ENCODE results near the gene CCNT2.

The CCNT2 gene

DNA sequence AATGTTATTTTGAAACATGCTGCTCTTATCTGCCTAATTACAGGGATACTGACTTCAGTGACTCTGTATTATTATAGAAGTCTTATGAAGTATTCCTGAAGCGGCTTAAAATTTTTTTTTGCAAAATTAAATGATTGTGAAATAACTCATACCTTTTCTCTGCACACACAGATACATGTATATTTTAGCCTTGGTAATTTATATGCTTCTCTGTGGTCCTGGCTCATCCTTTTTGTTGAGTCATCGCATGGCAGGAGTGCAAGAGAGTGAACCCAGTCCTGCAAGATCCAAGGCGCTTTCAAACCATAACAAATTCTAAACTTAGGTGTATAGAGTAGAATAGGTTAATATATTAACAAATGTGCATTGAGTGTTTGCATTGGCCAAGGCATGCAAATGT is 8.6 kb downstream of the CCNT2 start:
- H3K27ac ChIP-seq (ENCODE audit: low read length) = no peak overlapping the region
- H3K9me3 ChIP-seq (ENCODE audit: insufficient read depth, low read length, severe bottlenecking) = no peaks in the 10 kb centered on the region
- peaks cover 95% of the 10 kb centered on the region for H4K20me1 ChIP-seq (ENCODE audit: insufficient read depth, low read length)
- no peaks in the 10 kb centered on the region for H3K27me3 ChIP-seq (ENCODE audit: insufficient read depth, low read length, poor library complexity)
- DNase-seq (no peak), ATAC-seq (ENCODE audit: insufficient read depth, low read depth) (no peak)
- no peak for TF ChIP-seq EZH2 (IDR thresholded peaks at IDR 0.05; ENCODE audit: borderline replicate concordance, low read depth, low read length, severe bottlenecking)
- TF ChIP-seq, protein P1, sequence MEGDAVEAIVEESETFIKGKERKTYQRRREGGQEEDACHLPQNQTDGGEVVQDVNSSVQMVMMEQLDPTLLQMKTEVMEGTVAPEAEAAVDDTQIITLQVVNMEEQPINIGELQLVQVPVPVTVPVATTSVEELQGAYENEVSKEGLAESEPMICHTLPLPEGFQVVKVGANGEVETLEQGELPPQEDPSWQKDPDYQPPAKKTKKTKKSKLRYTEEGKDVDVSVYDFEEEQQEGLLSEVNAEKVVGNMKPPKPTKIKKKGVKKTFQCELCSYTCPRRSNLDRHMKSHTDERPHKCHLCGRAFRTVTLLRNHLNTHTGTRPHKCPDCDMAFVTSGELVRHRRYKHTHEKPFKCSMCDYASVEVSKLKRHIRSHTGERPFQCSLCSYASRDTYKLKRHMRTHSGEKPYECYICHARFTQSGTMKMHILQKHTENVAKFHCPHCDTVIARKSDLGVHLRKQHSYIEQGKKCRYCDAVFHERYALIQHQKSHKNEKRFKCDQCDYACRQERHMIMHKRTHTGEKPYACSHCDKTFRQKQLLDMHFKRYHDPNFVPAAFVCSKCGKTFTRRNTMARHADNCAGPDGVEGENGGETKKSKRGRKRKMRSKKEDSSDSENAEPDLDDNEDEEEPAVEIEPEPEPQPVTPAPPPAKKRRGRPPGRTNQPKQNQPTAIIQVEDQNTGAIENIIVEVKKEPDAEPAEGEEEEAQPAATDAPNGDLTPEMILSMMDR (IDR thresholded peaks at IDR 0.05; ENCODE audit: borderline replicate concordance, extremely low read depth, low read length, poor library complexity, severe bottlenecking) = no peak
- 0 out of 2 replicates have a peak overlapping the region, but pooled peaks have one; percentile 10 for H3K4me2 ChIP-seq (ENCODE audit: insufficient read depth, low read length)
- no peak overlapping the region for H2AFZ ChIP-seq (ENCODE audit: low read depth, low read length)
- H3K4me3 ChIP-seq (ENCODE audit: low read depth in 1 of 2, low read length in 2 of 2) = no peak overlapping the region
- peaks cover 100% of the 10 kb centered on the region for H3K79me2 ChIP-seq (ENCODE audit: insufficient read depth, low read length)
- H3K4me1 ChIP-seq (ENCODE audit: insufficient read depth, low read length) = peaks cover 38% of the 10 kb centered on the region
- peaks cover 59% of the 10 kb centered on the region for H3K36me3 ChIP-seq (ENCODE audit: insufficient read depth, low read length)
- H3K9ac ChIP-seq (ENCODE audit: low read depth, low read length) = no peak overlapping the region

DNA sequence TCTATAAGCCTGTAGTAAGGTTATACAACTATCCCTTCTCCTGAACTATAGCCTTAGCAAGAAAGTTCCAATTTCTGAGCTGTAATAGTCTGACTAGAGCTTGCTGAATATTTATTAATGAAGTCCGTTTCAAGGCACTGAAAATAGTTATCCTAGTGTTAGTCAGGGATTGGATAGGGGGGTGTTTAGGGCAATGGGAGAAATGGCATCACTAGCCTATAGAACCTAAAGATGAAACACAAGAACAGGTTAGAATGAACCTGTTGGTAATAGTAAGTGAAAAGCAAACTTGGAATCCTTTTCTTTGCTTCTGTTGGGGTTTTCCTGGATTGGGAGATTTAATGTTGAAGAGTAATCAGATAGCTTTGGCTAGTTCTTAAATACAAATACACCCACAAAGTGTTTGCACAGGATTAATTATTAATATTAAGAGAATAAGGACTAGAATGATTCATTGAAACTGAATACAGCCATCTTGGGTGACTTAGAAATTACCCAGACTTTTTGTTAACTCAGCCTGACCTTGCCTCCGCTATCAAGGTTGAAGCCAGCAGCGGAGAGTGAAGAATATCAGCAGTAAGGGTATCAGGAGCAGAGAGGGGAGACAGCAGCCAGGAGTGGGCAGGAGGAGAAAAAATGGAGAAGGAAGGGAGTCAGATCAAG is 14.4 kb downstream of the CCNT2 start:
- H3K4me2 ChIP-seq (ENCODE audit: insufficient read depth, low read length) = no peak overlapping the region
- peaks cover 100% of the 10 kb centered on the region for H3K79me2 ChIP-seq (ENCODE audit: insufficient read depth, low read length)
- no peak overlapping the region for H2AFZ ChIP-seq (ENCODE audit: low read depth, low read length)
- peaks cover 83% of the 10 kb centered on the region for H4K20me1 ChIP-seq (ENCODE audit: insufficient read depth, low read length)
- H3K27me3 ChIP-seq (ENCODE audit: insufficient read depth, low read length, poor library complexity) = no peaks in the 10 kb centered on the region
- H3K9me3 ChIP-seq (ENCODE audit: insufficient read depth, low read length, severe bottlenecking) = no peaks in the 10 kb centered on the region
- peaks cover 58% of the 10 kb centered on the region for H3K36me3 ChIP-seq (ENCODE audit: insufficient read depth, low read length)
- TF ChIP-seq, protein P1 (IDR thresholded peaks at IDR 0.05; ENCODE audit: borderline replicate concordance, extremely low read depth, low read length, poor library complexity, severe bottlenecking) = no peak
- TF ChIP-seq EZH2 (IDR thresholded peaks at IDR 0.05; ENCODE audit: borderline replicate concordance, low read depth, low read length, severe bottlenecking) = no peak
- ATAC-seq (ENCODE audit: insufficient read depth, low read depth) = no peak
- H3K4me3 ChIP-seq (ENCODE audit: low read depth in 1 of 2, low read length in 2 of 2) = no peak overlapping the region
- no peak for DNase-seq
- H3K4me1 ChIP-seq (ENCODE audit: insufficient read depth, low read length) = peaks cover 4% of the 10 kb centered on the region; the same call in 1 of the 2 replicates
- H3K9ac ChIP-seq (ENCODE audit: low read depth, low read length) = no peak overlapping the region
- H3K27ac ChIP-seq (ENCODE audit: low read length) = no peak overlapping the region

DNA sequence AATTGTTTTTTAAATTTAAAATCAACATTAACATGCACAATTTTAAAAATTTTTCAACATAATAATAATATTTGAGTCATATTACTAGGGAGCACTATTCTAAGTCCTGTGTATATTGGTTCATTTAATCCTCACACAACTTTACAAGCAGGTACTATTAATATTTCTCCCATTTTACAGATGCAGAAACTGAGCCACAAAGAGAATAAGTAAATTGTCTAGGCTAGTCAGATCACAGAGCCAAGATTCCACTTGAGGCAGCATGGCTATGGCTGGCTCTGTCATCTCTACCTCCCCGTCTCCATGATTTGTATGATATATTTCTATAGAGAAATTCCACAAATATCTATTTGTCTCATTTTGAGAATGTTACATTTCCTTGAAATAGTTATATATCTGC is 15.1 kb downstream of the CCNT2 start:
- no peaks in the 10 kb centered on the region for H3K9me3 ChIP-seq (ENCODE audit: insufficient read depth, low read length, severe bottlenecking)
- H3K27me3 ChIP-seq (ENCODE audit: insufficient read depth, low read length, poor library complexity) = no peaks in the 10 kb centered on the region
- DNase-seq = no peak
- H3K9ac ChIP-seq (ENCODE audit: low read depth, low read length) = no peak overlapping the region
- H2AFZ ChIP-seq (ENCODE audit: low read depth, low read length) = no peak overlapping the region
- peaks cover 65% of the 10 kb centered on the region for H3K36me3 ChIP-seq (ENCODE audit: insufficient read depth, low read length)
- no peak for ATAC-seq (ENCODE audit: insufficient read depth, low read depth)
- peaks cover under 1% of the 10 kb centered on the region; the same call in 1 of the 2 replicates for H3K4me1 ChIP-seq (ENCODE audit: insufficient read depth, low read length)
- H3K27ac ChIP-seq (ENCODE audit: low read length) = no peak overlapping the region
- no peak overlapping the region for H3K4me2 ChIP-seq (ENCODE audit: insufficient read depth, low read length)
- peaks cover 81% of the 10 kb centered on the region for H4K20me1 ChIP-seq (ENCODE audit: insufficient read depth, low read length)
- TF ChIP-seq EZH2 (IDR thresholded peaks at IDR 0.05; ENCODE audit: borderline replicate concordance, low read depth, low read length, severe bottlenecking) = no peak
- TF ChIP-seq, protein P1 (IDR thresholded peaks at IDR 0.05; ENCODE audit: borderline replicate concordance, extremely low read depth, low read length, poor library complexity, severe bottlenecking) = no peak
- H3K79me2 ChIP-seq (ENCODE audit: insufficient read depth, low read length) = peaks cover 100% of the 10 kb centered on the region
- no peak overlapping the region for H3K4me3 ChIP-seq (ENCODE audit: low read depth in 1 of 2, low read length in 2 of 2)

All from DND-41 (cell line).